HTERT RPE-1 (cell line): ENCODE results near the gene TAP2.
"Not testable (repeated sequence)": the region's sequence is repeated elsewhere in the genome, so short reads cannot be mapped to it uniquely, and the experiment has no call there.

Experiments
- in situ Hi-C: fragments of 300-500 bp; cut with MboI; formaldehyde crosslinking; loops from 4 replicates; pipeline ENCODE4 v1.14.3; 2020; ENCODE audit warnings: low sequenced_read_pairs

The TAP2 gene

GRCh38 chr6:32838114-32838958 is at the start of gene TAP2:
TSS of gene TAP2 (minus strand) at chr6:32838739. CDS start at chr6:32838233, 506 bp downstream.
- in situ Hi-C loops = no loop called here

- in situ Hi-C loops = no loop called here
Observed at GRCh38 chr6:32887616-32888015, 49.1 kb upstream of the TAP2 start.

GRCh38 chr6:32886681-32887383 is 48.3 kb upstream of the TAP2 start:
- in situ Hi-C loops = no loop called here

GRCh38 chr6:32885698-32886286 is 47.3 kb upstream of the TAP2 start:
- in situ Hi-C loops = no loop called here

- in situ Hi-C loops = no loop called here
Observed at GRCh38 chr6:32883789-32884188, 45.2 kb upstream of the TAP2 start.

DNA sequence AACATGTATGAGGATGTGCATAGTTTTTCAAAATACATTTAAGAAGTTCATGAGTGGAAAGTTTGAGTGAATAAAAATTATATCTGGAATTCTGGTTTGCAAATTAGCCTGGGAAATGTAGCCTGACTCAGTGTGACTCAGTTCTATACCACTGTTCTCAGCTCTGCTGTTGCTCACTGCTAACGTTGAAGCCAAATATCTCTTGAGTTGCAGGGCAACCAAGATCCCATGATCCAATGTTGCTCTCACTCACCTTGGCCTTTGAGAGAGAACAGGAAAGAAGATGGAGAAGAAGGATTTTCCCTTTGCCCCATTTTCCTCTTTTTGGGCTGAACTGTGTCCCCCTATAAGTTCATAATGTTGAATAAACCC is 44.3 kb upstream of the TAP2 start:
- in situ Hi-C loops = no loop called here

DNA sequence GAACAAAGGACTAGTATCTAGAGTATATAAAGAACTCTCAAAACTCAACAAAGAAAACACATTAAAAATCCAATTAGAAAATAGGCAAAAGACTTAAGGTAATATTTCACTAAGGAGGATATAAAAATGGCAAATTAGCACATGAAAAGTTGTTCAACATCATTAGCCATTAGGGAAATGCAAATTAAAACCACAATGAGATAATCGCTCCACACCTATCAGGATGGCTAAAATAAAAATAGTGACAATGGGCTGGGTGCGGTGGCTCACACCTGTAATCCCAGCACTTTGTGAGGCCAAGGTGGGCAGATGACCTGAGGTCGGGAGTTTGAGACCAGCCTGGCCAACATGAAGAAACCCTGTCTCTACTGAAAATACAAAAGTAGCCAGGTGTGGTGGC is 42.4 kb upstream of the TAP2 start:
- in situ Hi-C loops = not testable (repeated sequence)

DNA sequence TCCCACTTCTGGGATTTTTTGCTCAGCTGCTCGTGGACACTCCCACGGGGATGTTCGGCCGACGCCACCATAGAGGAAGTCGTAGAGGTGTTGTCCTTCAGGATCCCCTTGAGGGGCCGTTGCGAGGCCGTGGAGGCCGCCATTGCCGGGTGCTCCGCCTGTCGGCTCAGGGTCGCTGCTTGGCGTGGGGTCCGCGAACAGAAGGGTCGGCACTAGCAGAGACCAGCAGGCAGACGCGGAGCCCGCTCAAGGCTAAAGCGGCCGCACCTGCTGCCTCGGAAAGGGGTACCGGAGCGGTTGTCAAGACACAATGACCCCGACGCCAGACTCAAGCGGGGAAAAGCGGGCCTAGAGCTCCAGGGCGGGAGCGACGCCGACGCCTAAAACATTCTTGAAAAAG is 41.2 kb upstream of the TAP2 start:
- in situ Hi-C loops = no loop called here

GRCh38 chr6:32876603-32877002 is 38.1 kb upstream of the TAP2 start:
- in situ Hi-C loops = no loop called here

GRCh38 chr6:32873947-32874346 is 35.4 kb upstream of the TAP2 start:
- in situ Hi-C loops = not testable (repeated sequence)

- in situ Hi-C loops = no loop called here
Observed at GRCh38 chr6:32868257-32868788, 29.8 kb upstream of the TAP2 start.

GRCh38 chr6:32867554-32868256 is 29.2 kb upstream of the TAP2 start:
- in situ Hi-C loops = no loop called here

- in situ Hi-C loops = no loop called here
Observed at GRCh38 chr6:32867022-32867477, 28.5 kb upstream of the TAP2 start.

- in situ Hi-C loops = no loop called here
Observed at GRCh38 chr6:32865724-32866443, 27.3 kb upstream of the TAP2 start.

DNA sequence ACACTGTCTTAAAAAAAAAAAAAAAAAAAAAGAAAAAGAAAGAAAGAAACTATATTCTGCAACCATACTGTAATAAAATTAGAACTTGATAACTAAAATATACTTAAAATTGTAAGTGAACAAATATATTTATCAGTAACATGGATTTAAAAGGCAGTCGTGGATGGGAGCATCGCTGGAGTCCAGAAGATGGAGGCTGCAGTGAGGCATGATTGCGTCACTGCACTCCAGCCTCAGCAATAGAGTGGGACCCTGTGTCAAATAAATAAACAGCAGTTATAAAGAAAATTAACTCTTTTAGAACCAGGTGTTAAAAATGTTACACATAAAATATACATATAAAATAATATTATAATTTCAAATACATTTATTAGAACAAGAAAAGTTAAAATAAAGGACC is 24.2 kb upstream of the TAP2 start:
- in situ Hi-C loops = no loop called here

GRCh38 chr6:32860674-32861073 is 22.1 kb upstream of the TAP2 start:
- in situ Hi-C loops = no loop called here

GRCh38 chr6:32858194-32858593 is 19.7 kb upstream of the TAP2 start:
- in situ Hi-C loops = no loop called here

GRCh38 chr6:32857156-32857891 is 18.8 kb upstream of the TAP2 start:
- in situ Hi-C loops = no loop called here

- in situ Hi-C loops = no loop called here
Observed at GRCh38 chr6:32855467-32856174, 17.1 kb upstream of the TAP2 start.
